ENCODE data around the gene CDCA5.

DNA sequence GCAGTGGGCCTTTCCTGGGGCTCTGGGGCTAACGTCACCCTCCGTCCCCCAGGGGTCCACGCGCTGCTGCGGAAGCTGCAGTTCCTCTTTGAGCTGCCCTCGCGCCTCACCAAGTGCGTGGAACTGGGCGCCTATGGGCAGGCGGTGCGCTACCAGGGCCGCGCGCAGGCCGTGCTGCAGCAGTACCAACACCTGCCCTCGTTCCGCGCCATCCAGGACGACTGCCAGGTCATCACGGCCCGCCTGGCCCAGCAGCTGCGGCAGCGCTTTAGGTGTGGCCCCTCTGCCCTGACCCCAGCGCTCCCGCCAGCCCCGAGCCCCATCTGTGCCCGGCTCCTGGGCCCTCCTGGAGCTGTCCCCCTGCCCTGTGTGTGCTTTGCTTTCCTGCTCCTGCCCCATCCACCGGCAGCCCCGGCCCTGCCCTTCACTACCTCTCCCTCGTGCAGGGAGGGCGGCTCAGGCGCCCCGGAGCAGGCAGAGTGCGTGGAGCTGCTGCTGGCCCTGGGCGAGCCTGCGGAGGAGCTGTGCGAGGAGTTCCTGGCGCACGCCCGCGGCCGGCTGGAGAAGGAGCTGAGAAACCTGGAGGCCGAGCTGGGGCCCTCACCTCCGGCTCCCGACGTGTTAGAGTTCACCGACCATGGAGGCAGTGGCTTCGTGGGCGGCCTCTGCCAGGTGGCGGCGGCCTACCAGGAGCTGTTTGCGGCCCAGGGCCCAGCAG is 24.1 kb upstream of the CDCA5 start:
- no peak for TF ChIP-seq POLR2A (IDR thresholded peaks at IDR 0.05)
- TF ChIP-seq CTCF (IDR thresholded peaks at IDR 0.05) = no peak

Measured in Peyer's patch (tissue), 4 donors.